Astrocyte (in vitro differentiated cells and primary cell): ENCODE results near the gene ONECUT3. TPM values are rescaled to one million over a fixed set of nuclear protein-coding genes. Genes with fewer than 3 reads are reported as not detected.

Experiments
- DNase-seq: peaks from one replicate; pipeline ENCODE4 v3.0.0-alpha.2; 2010; ENCODE audit warnings: low read depth
- FAIRE-seq: peaks from 2 replicates; lab custom pipeline; 2011; peaks lifted over from hg19 to GRCh38; lab: Jason Lieb, UNC
- H2AFZ ChIP-seq: 2 replicates; pipeline ENCODE4 v1.6.0; 2012; ENCODE audit warnings: low read depth, low read length, inconsistent platforms
- H3K27ac ChIP-seq: 2 replicates; pipeline ENCODE4 v1.5.1; 2011; ENCODE audit warnings: low read depth, low read length, inconsistent platforms
- H3K27me3 ChIP-seq: 2 replicates; pipeline ENCODE4 v1.6.0; 2011; ENCODE audit warnings: low read length, inconsistent platforms; ENCODE audit not compliant: insufficient read depth
- H3K36me3 ChIP-seq: 2 replicates; pipeline ENCODE4 v1.5.1; 2011; ENCODE audit warnings: low read length, inconsistent platforms; ENCODE audit not compliant: insufficient read depth
- H3K4me1 ChIP-seq: 2 replicates; pipeline ENCODE4 v1.5.1; 2011; ENCODE audit warnings: low read length, inconsistent platforms; ENCODE audit not compliant: insufficient read depth
- H3K4me2 ChIP-seq: 2 replicates; pipeline ENCODE4 v1.6.0; 2012; ENCODE audit warnings: low read length, inconsistent platforms
- H3K4me3 ChIP-seq: 2 replicates; pipeline ENCODE4 v1.5.1; 2011; ENCODE audit warnings: low read depth, mild to moderate bottlenecking, low read length, inconsistent platforms; ENCODE audit not compliant: insufficient read depth
- H3K79me2 ChIP-seq: 2 replicates; pipeline ENCODE4 v1.6.0; 2012; ENCODE audit warnings: mild to moderate bottlenecking, low read length, inconsistent platforms; ENCODE audit not compliant: insufficient read depth
- H3K9ac ChIP-seq: 2 replicates; pipeline ENCODE4 v1.6.0; 2012; ENCODE audit warnings: mild to moderate bottlenecking, low read length, inconsistent platforms
- H3K9me3 ChIP-seq: 2 replicates; pipeline ENCODE4 v1.5.1; 2012; ENCODE audit warnings: low read depth, mild to moderate bottlenecking, low read length, inconsistent platforms; ENCODE audit not compliant: insufficient read depth
- H4K20me1 ChIP-seq: 2 replicates; pipeline ENCODE4 v1.6.0; 2012; ENCODE audit warnings: low read length, inconsistent platforms; ENCODE audit not compliant: insufficient read depth
- H3K27ac Mint-ChIP-seq: one replicate; pipeline ENCODE4 v1.8.0; 2021; ENCODE audit warnings: mild to moderate bottlenecking, mixed read lengths; ENCODE audit not compliant: unreplicated experiment
- H3K27me3 Mint-ChIP-seq: one replicate; pipeline ENCODE4 v1.8.0; 2021; ENCODE audit warnings: low read depth, mixed read lengths; ENCODE audit not compliant: unreplicated experiment
- H3K36me3 Mint-ChIP-seq: one replicate; pipeline ENCODE4 v1.8.0; 2021; ENCODE audit warnings: low read depth, mixed read lengths; ENCODE audit not compliant: unreplicated experiment
- H3K4me1 Mint-ChIP-seq: one replicate; pipeline ENCODE4 v1.8.0; 2021; ENCODE audit warnings: low read depth, mixed read lengths; ENCODE audit not compliant: unreplicated experiment
- H3K4me3 Mint-ChIP-seq: one replicate; pipeline ENCODE4 v1.8.0; 2021; ENCODE audit warnings: mild to moderate bottlenecking, moderate library complexity, mixed read lengths; ENCODE audit not compliant: unreplicated experiment
- H3K9me3 Mint-ChIP-seq: one replicate; pipeline ENCODE4 v1.8.0; 2021; ENCODE audit warnings: mild to moderate bottlenecking, mixed read lengths; ENCODE audit not compliant: unreplicated experiment
- EZH2 ChIP-seq: IDR thresholded peaks from 2 replicates; pipeline ENCODE4 v1.6.1; 2012; ENCODE audit warnings: mild to moderate bottlenecking, low read length, inconsistent platforms; ENCODE audit not compliant: insufficient read depth
- total RNA-seq: library from RNA; stranded (reverse); gene quantifications from 2 replicates; pipeline ENCODE4 v1.2.1, GENCODE V29; 2021
- TF ChIP-seq, protein P1 (sequence below): IDR thresholded peaks from 2 replicates; pipeline ENCODE4 v1.5.1; 2011; ENCODE audit warnings: low read depth, mild to moderate bottlenecking, inconsistent platforms, low read length, moderate library complexity; ENCODE audit not compliant: insufficient read depth

Gene ONECUT3
- total RNA-seq, 1 donor from 2014 or later, result not detected

DNA sequence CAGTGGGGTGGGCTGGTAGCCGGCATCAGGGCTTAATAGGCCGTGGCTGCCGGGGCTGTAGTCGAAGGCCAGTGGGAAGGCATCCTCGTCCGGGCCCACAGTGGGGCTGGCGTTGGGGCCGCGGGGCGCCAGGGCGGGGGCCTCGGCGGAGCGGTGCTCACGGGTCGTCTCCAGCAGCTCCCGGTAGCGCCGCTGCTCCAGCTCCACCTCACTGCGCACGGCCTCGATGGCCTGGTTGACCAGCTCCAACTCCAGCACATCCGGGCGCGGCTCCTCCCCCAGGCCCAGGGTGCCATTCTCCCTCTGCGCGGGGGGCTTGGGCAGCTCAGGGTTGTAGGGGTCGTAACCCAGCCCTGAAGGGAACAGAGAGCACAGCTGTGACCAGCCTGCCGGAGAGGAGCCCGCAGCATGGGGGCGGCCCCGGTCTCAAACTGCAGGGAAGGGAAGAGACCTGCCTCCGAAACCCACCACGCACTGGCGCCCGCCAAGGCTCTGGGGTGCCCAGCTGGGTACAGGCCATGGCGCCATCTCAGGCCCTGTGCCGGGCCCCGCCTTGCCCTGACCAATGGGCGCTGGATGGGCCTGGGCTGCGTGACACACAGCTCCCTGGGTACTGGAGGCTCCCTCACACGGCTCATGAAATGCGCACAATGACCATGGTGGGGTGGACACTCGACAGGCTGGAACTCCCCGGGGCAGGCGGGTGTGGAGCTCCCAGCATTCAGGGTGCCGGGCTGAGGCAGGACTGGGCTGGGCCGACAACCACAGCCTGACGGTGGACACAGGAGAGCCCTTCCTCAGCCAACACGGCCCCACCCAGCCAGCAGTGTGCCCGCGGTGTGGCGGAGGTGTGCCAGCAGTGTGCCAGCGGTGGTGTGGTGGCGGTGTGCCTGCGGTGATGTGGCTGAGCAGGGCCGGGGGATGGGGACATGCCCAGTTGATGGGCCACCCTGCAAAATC is 75.3 kb downstream of the ONECUT3 start:
- H3K36me3 Mint-ChIP-seq, result peaks cover 6% of the 10 kb centered on the region
- Histone ChIP-seq H4K20me1 (peaks cover 46% of the 10 kb centered on the region), H3K9me3 (no peaks in the 10 kb centered on the region), H3K4me3 (no peak overlapping the region), H3K4me1 (peaks cover 2% of the 10 kb centered on the region), H3K79me2 (peaks cover 37% of the 10 kb centered on the region), H3K27ac (no peak overlapping the region), H3K9ac (no peak overlapping the region), H3K4me2 (no peak overlapping the region), H3K27me3 (no peaks in the 10 kb centered on the region), H3K36me3 (no peaks in the 10 kb centered on the region), H2AFZ (no peak overlapping the region)
- H3K9me3 Mint-ChIP-seq, result no peaks in the 10 kb centered on the region
- no peak overlapping the region for H3K4me3 Mint-ChIP-seq
- no peak for TF ChIP-seq EZH2
- TF ChIP-seq, protein P1, sequence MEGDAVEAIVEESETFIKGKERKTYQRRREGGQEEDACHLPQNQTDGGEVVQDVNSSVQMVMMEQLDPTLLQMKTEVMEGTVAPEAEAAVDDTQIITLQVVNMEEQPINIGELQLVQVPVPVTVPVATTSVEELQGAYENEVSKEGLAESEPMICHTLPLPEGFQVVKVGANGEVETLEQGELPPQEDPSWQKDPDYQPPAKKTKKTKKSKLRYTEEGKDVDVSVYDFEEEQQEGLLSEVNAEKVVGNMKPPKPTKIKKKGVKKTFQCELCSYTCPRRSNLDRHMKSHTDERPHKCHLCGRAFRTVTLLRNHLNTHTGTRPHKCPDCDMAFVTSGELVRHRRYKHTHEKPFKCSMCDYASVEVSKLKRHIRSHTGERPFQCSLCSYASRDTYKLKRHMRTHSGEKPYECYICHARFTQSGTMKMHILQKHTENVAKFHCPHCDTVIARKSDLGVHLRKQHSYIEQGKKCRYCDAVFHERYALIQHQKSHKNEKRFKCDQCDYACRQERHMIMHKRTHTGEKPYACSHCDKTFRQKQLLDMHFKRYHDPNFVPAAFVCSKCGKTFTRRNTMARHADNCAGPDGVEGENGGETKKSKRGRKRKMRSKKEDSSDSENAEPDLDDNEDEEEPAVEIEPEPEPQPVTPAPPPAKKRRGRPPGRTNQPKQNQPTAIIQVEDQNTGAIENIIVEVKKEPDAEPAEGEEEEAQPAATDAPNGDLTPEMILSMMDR, result no peak
- H3K27me3 Mint-ChIP-seq, result no peaks in the 10 kb centered on the region
- FAIRE-seq (no peak), DNase-seq (no peak)
- no peak overlapping the region for H3K27ac Mint-ChIP-seq
- peaks cover 4% of the 10 kb centered on the region for H3K4me1 Mint-ChIP-seq

DNA sequence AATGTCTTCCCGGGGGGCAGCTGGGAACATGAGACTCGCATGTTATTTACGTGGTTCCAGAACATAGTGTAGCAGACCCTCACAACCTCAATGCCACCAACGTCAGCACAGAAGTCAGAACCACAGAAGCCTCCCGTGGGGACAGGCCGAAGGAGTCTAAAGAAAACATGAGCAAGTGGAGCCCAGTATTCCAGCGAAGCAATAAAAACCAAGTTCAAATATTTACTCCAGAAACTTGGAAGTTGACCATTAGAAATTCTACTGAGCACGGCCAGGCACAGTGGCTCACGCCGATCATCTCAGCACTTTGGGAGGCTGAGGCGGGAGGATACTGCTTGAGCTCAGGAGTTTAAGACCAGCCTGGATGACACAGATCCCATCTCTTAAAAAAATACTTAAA is 76.7 kb downstream of the ONECUT3 start:
- H3K4me3 ChIP-seq, result no peak overlapping the region
- H3K4me2 ChIP-seq, result no peak overlapping the region
- Mint-ChIP-seq H3K4me1 (peaks cover 4% of the 10 kb centered on the region), H3K27me3 (no peaks in the 10 kb centered on the region), H3K27ac (no peak overlapping the region), H3K36me3 (peaks cover 6% of the 10 kb centered on the region), H3K9me3 (no peaks in the 10 kb centered on the region), H3K4me3 (no peak overlapping the region)
- no peaks in the 10 kb centered on the region for H3K36me3 ChIP-seq
- peaks cover 59% of the 10 kb centered on the region for H4K20me1 ChIP-seq
- H3K27ac ChIP-seq, result no peak overlapping the region
- peaks cover 47% of the 10 kb centered on the region for H3K79me2 ChIP-seq
- FAIRE-seq (no peak), DNase-seq (no peak)
- no peak overlapping the region for H3K9ac ChIP-seq
- H2AFZ ChIP-seq, result no peak overlapping the region
- no peaks in the 10 kb centered on the region for H3K9me3 ChIP-seq
- H3K4me1 ChIP-seq, result peaks cover 2% of the 10 kb centered on the region
- H3K27me3 ChIP-seq, result no peaks in the 10 kb centered on the region
- no peak for TF ChIP-seq EZH2
- TF ChIP-seq, protein P1, result no peak

DNA sequence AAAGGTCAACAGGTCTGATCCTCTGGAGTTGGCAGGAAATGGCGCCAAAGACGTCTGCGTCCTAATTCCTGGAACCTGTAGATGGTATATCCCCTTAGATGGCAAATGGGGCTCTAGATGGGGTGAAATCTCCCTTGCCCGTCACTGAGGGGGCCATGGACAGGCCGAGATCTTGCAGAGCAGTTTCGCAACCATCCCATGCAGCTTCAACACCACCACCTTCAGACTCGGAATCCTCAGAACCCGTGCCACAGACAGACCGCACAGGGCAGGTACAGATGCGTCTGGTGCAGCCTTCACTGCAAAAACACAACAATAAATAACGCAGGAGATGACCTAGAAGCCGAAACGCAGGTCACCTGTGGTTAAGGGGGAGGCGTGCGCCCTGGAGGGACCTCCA is 77.3 kb downstream of the ONECUT3 start:
- H3K4me2 ChIP-seq, result no peak overlapping the region
- Mint-ChIP-seq H3K4me1 (peaks cover 4% of the 10 kb centered on the region), H3K9me3 (no peaks in the 10 kb centered on the region), H3K27ac (no peak overlapping the region), H3K4me3 (no peak overlapping the region), H3K27me3 (no peaks in the 10 kb centered on the region), H3K36me3 (peaks cover 6% of the 10 kb centered on the region)
- no peak overlapping the region for H3K9ac ChIP-seq
- no peaks in the 10 kb centered on the region for H3K27me3 ChIP-seq
- H3K4me3 ChIP-seq, result no peak overlapping the region
- DNase-seq (no peak), FAIRE-seq (no peak)
- no peaks in the 10 kb centered on the region for H3K9me3 ChIP-seq
- no peak overlapping the region for H2AFZ ChIP-seq
- H3K36me3 ChIP-seq, result no peaks in the 10 kb centered on the region
- H3K79me2 ChIP-seq, result peaks cover 52% of the 10 kb centered on the region
- no peak for TF ChIP-seq EZH2
- TF ChIP-seq, protein P1, result no peak
- no peak overlapping the region for H3K27ac ChIP-seq
- H3K4me1 ChIP-seq, result peaks cover 2% of the 10 kb centered on the region
- peaks cover 65% of the 10 kb centered on the region for H4K20me1 ChIP-seq
